DND-41 (cell line): ENCODE data around the gene FGF18.

Source experiments
- EZH2 ChIP-seq: IDR thresholded peaks from 3 replicates; pipeline ENCODE4 v1.6.1; 2012; ENCODE audit warnings: borderline replicate concordance, low read depth, mild to moderate bottlenecking, moderate library complexity, low read length, inconsistent platforms; ENCODE audit not compliant: severe bottlenecking
- TF ChIP-seq, protein P1 (sequence below): IDR thresholded peaks from 2 replicates; pipeline ENCODE4 v1.5.1; 2012; ENCODE audit warnings: borderline replicate concordance, low read length, moderate library complexity, mild to moderate bottlenecking; ENCODE audit not compliant: poor library complexity, severe bottlenecking; ENCODE audit errors: extremely low read depth

DNA sequence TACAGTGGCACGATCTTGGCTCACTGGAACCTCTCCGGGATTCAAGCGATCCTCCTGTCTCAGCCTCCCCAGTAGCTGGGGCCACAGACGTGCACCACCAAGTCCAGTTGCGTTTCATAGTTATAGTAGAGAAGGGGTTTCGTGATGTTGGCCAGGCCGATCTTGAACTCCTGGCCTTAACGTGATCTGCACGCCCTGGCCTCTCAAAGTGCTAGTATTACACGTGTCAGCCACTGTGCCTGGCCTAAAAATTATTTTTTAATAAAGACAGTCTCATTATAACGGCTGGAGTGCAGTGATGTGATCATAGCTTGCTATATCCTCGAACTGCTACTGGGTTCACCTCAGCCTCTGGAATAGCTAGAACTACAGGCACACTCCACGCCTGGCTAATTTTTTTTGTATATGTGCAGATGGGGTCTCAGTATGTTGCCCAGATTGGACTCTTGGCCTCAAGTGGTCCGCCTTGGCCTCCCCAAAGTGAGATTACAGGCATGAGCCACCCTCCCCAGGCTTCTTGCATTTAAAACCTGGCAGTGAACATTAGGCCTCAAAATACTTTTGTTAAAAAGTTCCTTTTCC is 27.4 kb upstream of the FGF18 start:
- TF ChIP-seq, protein P1, sequence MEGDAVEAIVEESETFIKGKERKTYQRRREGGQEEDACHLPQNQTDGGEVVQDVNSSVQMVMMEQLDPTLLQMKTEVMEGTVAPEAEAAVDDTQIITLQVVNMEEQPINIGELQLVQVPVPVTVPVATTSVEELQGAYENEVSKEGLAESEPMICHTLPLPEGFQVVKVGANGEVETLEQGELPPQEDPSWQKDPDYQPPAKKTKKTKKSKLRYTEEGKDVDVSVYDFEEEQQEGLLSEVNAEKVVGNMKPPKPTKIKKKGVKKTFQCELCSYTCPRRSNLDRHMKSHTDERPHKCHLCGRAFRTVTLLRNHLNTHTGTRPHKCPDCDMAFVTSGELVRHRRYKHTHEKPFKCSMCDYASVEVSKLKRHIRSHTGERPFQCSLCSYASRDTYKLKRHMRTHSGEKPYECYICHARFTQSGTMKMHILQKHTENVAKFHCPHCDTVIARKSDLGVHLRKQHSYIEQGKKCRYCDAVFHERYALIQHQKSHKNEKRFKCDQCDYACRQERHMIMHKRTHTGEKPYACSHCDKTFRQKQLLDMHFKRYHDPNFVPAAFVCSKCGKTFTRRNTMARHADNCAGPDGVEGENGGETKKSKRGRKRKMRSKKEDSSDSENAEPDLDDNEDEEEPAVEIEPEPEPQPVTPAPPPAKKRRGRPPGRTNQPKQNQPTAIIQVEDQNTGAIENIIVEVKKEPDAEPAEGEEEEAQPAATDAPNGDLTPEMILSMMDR: no peak
- no peak for TF ChIP-seq EZH2
